Stromal cell of bone marrow (primary cell): ENCODE data around the gene RNF157.
"Not testable (repeated sequence)": the region's sequence is repeated elsewhere in the genome, so short reads cannot be mapped to it uniquely, and the experiment has no call there.

ENCODE experiments used
- DNase-seq: peaks from one replicate; pipeline ENCODE4 v3.0.0-alpha.2; 2012; ENCODE audit warnings: low read depth

RNF157 gene

GRCh38 chr17:76254275-76254674 is 14.0 kb upstream of the RNF157 start:
- no peak for DNase-seq

GRCh38 chr17:76253841-76254240 is 13.5 kb upstream of the RNF157 start:
- DNase-seq = no peak

DNA sequence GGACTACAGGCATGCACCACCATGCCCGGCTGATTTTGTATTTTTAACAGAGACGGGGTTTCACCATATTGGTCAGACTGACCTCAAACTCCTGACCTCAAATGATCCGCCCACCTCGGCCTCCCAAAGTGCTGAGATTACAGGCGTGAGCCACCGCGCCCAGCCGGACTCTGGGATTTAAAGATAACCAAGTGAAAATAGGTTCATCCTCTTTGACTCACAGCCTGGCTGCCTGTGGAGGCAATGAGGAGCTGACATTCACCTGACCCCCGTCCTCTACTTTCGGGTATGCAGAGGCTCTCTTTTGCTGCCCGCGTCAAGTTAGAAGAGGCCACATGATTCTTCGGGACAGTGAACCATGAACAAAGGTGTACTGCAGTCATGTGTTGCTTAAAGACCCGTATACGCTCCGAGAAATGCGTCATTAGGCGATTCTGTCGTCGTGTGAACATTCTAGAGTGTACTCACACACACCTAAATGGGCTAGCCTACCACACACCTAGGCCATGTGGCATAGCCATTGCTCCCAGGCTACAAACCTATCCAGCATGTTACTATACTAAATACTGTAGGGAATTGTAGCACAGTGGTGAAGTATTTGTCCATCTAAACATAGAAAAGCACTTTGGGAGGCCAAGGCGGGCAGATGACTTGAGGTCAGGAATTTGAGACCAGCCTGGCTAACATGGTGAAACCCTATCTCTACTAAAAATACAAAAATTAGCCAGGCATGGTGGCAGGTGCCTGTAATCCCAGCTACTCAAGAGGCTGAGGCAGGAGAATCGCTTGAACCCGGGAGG is 12.9 kb upstream of the RNF157 start:
- DNase-seq = not testable (repeated sequence)

DNA sequence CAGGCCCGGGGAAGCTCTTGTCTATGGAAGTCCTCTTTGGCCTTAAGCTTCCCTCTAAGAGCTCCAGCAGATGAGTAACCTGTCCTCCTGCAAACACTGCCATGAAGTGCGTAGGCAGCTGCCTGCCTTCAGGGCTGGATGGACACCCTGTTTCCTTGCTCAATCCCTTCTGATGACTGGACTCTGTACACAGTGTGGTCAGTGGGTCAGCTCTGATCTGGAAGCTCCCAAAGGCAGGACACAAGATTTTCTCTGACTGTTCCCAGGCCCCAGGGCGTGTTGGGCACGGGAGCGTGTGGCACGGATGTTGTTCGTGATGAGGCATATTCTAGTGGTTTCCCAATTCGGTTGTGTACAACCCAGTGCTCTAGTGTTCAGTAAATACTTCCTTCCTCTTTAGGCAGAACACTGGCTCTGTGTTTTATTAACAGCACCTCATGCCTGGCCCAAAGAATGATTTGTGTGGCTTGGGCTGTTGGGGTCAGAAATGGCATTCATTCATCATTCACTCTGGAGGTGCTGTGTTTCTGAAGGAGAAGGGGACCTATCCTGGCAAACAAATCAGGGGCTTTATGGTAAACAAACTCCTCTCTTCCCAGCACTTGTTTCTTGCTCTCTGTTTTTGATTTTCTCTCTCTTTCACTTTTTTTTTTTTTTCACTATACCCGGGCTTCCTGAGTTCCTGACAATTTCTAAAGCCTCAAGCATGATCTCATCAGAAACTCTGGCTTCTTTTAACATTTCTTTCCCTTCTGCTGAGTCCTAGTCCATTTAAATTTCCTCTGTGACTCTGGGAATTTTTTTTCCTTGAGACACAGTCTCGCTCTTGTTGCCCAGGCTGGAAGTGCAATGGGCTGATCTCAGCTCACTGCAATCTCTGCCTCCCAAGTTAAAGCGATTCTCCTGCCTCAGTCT is 12.0 kb upstream of the RNF157 start:
- DNase-seq = peak; percentile 87

- DNase-seq = no peak
Measured at GRCh38 chr17:76251478-76252039, 11.3 kb upstream of the RNF157 start.

DNA sequence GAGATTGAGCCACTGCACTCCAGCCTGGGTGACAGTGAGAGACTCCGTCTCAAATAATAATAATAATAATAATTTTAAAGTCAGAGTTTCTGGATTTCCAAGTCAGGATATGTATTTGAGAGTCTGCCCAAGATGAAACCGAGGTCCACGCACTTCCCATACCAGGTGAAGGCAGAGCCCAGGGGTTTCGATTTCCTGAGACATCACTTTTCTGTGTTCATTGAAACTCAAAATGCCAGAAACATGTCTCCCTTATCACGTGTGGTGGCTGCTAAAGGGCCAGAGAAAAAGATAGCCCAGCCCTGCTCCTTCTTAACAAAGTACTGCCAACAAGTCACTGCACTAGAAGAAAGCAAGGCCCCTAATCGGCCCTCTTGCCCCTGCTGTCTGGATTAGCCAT is 9.8 kb upstream of the RNF157 start:
- DNase-seq = no peak

GRCh38 chr17:76248013-76248782 is 7.9 kb upstream of the RNF157 start:
- DNase-seq = no peak

DNA sequence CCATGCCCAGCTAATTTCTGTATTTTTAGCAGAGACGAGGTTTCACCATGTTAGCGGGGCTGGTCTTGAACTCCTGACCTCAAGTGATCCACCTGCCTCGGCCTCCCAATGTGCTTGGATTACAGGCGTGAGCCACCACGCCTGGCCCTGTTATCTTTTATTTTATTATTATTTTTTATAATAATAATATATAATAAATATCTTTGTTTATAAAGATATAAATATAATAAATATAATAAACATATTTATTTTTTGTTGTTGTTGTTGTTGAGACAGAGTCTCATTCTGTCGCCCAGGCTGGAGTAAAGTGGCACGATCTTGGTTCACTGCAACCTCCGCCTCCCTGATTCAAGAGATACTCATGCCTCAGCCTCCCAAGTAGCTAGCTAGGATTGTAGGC is 7.0 kb upstream of the RNF157 start:
- no peak for DNase-seq

- DNase-seq = no peak
Measured at GRCh38 chr17:76246080-76247066, 6.1 kb upstream of the RNF157 start.

- not testable (repeated sequence) for DNase-seq
Measured at GRCh38 chr17:76244721-76245120, 4.4 kb upstream of the RNF157 start.

- no peak for DNase-seq
Measured at GRCh38 chr17:76243826-76244679, 3.8 kb upstream of the RNF157 start.

- DNase-seq = no peak
Measured at GRCh38 chr17:76241691-76242255, 1.5 kb upstream of the RNF157 start.

GRCh38 chr17:76241204-76241538 is 878 bp upstream of the RNF157 start:
- DNase-seq = no peak

- DNase-seq = no peak
Measured at GRCh38 chr17:76239538-76240274, 587 bp downstream of the RNF157 start.

- DNase-seq = no peak
Measured at GRCh38 chr17:76238847-76239537, 1.3 kb downstream of the RNF157 start.

DNA sequence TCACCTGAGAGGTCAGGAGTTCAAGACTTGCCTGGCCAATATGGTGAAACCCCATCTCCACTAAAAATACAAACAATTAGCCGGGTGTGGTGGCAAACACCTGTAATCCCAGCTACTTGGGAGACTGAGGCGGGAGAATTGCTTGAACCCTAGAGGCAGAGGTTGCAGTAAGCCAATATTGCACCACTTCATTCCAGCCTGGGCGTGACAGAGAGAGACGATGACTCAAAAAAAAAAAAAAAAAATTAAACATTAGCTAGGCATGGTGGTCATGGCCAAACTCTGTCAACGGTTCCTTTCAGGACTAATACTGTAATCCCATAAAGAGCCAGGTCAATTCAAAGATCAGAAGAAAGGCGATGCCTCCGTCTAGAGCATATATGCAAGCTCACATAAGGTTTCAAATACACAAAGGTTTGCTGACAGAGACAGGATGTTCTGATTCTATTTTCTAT is 2.4 kb downstream of the RNF157 start:
- DNase-seq = no peak

DNA sequence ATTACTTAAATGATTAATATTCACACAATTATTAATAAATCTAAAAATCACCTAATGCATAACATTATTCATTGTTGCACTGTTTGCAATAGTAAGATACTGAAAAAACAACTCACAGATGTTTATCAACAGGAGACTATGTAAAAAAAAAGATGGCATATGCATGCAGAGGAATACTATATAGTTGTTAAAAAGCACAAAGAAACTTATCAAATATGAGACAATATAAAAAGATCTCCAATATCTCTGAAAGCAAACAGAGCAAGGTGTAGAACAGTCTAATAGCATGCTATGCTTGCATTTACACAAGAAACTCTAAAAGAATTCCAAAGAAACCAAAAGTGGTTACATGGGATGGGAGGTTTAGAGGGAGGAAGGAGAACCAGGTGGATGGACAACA is 3.7 kb downstream of the RNF157 start:
- DNase-seq = no peak

GRCh38 chr17:76235883-76236282 is 4.4 kb downstream of the RNF157 start:
- DNase-seq = no peak
